ENCODE data around the gene CDH11. TPM values are rescaled to one million over a fixed set of nuclear protein-coding genes. Genes with fewer than 3 reads are reported as not detected.

CDH11 gene
- total RNA-seq, 8 experiments from 2014 or later: 14.9 to 567 (median 49.1) TPM

DNA sequence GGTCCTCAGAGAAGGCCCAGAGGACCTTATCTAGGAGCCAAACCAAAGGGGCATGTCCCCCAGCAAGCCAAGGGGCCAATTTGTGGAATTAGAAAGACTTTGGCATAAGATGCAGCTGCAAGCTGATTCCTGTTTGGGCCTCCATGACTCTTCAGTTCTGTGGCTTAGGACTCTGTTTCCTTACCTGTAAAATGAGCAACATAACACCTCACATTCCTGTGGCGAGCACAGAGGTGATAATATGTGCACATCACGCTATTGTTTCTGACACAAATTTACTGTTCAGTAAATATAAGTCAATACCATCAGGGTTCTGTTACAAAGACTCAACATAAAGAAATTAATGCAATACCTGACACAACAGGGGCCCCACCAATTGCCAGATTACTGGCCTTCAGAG is 57.7 kb downstream of the CDH11 start:
- Histone ChIP-seq H3K27ac (no peak overlapping the region), H3K4me3 (no peak overlapping the region), H3K4me1 (replicated peaks in 1 of 2) (peaks cover 24 to 51% of the 10 kb centered on the region in 2 donors)
- 100% methylated on average over 2 of the region's 2 CpGs; no CpG with 5 or more reads in 6 of the 10 experiments for WGBS, 10 experiments
- in situ Hi-C loops (cut with MboI; ENCODE audit: low pct_unique_long_range_greater_than_20kb in 2 of 9, low sequenced_read_pairs in 9 of 9, unreplicated experiment in 9 of 9): no loop called here
- ATAC-seq (replicated peaks in 6 of 8): no peak

- 33 to 94% (median 74%) methylated on average over 1 to 6 of the region's 8 CpGs; no CpG with 5 or more reads in 1 of the 10 experiments for WGBS, 10 experiments
- ATAC-seq (replicated peaks in 6 of 8): peak in 2 of 8 experiments; percentile 15 to 20
- H3K27ac ChIP-seq: no peak overlapping the region
- H3K4me1 ChIP-seq (replicated peaks in 1 of 2): peaks cover 23 to 44% of the 10 kb centered on the region in 2 donors
- H3K4me3 ChIP-seq: no peak overlapping the region
- in situ Hi-C loops (cut with MboI; ENCODE audit: low pct_unique_long_range_greater_than_20kb in 2 of 9, low sequenced_read_pairs in 9 of 9, unreplicated experiment in 9 of 9): no loop called here
These were observed 58.9 kb downstream of the CDH11 start for GRCh38 chr16:65062736-65063583.

- H3K4me1 ChIP-seq (replicated peaks in 1 of 2): peaks cover 23 to 44% of the 10 kb centered on the region in 2 donors
- no peak overlapping the region for H3K4me3 ChIP-seq
- 32 to 89% (median 71%) methylated on average over 1 to 5 of the region's 5 CpGs for WGBS, 10 experiments
- ATAC-seq (replicated peaks in 6 of 8): peak in 3 of 8 experiments; percentile 58 to 79 (median 75)
- in situ Hi-C loops (cut with MboI; ENCODE audit: low pct_unique_long_range_greater_than_20kb in 2 of 9, low sequenced_read_pairs in 9 of 9, unreplicated experiment in 9 of 9): no loop called here
- no peak overlapping the region for H3K27ac ChIP-seq
These were observed 59.8 kb downstream of the CDH11 start for GRCh38 chr16:65061935-65062518.

- WGBS, 10 experiments: 49 to 100% (median 86%) methylated on average over 2 to 3 of the region's 3 CpGs; no CpG with 5 or more reads in 1 of the 10 experiments
- no peak overlapping the region for H3K4me3 ChIP-seq
- H3K4me1 ChIP-seq (replicated peaks in 1 of 2): peaks cover 23 to 44% of the 10 kb centered on the region in 2 donors
- in situ Hi-C loops (cut with MboI; ENCODE audit: low pct_unique_long_range_greater_than_20kb in 2 of 9, low sequenced_read_pairs in 9 of 9, unreplicated experiment in 9 of 9): no loop called here
- ATAC-seq (replicated peaks in 6 of 8): no peak
- H3K27ac ChIP-seq: no peak overlapping the region
These were observed 60.6 kb downstream of the CDH11 start for GRCh38 chr16:65061263-65061662.

GRCh38 chr16:65059406-65059980 is 62.4 kb downstream of the CDH11 start:
- WGBS, 10 experiments: 0 to 98% (median 7%) methylated on average over 1 to 12 of the region's 15 CpGs; no CpG with 5 or more reads in 2 of the 10 experiments
- H3K4me3 ChIP-seq: no peak overlapping the region

GRCh38 chr16:65057184-65057583 is 64.7 kb downstream of the CDH11 start:
- in situ Hi-C loops (cut with MboI; ENCODE audit: low pct_unique_long_range_greater_than_20kb in 2 of 9, low sequenced_read_pairs in 9 of 9, unreplicated experiment in 9 of 9): no loop called here
- 83 to 100% (median 100%) methylated on average over 1 to 2 of the region's 3 CpGs; no CpG with 5 or more reads in 1 of the 10 experiments for WGBS, 10 experiments
- H3K4me1 ChIP-seq (replicated peaks in 1 of 2): peaks cover 25 to 41% of the 10 kb centered on the region in 2 donors
- ATAC-seq (replicated peaks in 6 of 8): no peak
- H3K27ac ChIP-seq: no peak overlapping the region
- no peak overlapping the region for H3K4me3 ChIP-seq

More at GRCh38 chr16:65059406-65059980, 62.4 kb downstream of the CDH11 start:
- ATAC-seq (replicated peaks in 6 of 8): peak in 5 of 8 experiments; percentile 97
- H3K27ac ChIP-seq: peak overlapping the region in 1 of 2 donors; percentile 19
- in situ Hi-C loops (cut with MboI; ENCODE audit: low pct_unique_long_range_greater_than_20kb in 2 of 9, low sequenced_read_pairs in 9 of 9, unreplicated experiment in 9 of 9): no loop called here
- peaks cover 26 to 52% of the 10 kb centered on the region in 2 donors for H3K4me1 ChIP-seq (replicated peaks in 1 of 2)

DNA sequence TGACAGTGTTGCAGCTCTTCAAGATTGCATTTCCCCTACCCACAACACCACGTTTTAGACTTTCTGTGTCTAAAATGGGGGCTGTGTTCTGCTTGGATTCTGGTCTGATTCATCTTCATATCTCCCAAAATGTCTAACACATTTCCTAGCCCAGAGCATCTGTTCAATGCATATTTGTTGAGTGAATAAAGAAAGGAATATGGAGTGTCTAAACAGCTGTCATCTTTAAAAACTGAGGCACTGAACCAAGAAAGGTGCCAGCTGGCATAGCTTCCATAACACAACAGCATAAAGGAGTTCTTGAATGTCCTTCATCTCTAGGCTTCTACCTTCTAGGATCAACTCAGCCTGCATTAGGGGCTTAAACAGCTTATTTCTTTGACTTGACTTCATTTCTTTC is 67.4 kb downstream of the CDH11 start:
- 13 to 86% (median 25%) methylated on average over 1 of the region's 1 CpG; no CpG with 5 or more reads in 5 of the 10 experiments for WGBS, 10 experiments
- no peak overlapping the region for H3K27ac ChIP-seq
- H3K4me3 ChIP-seq: no peak overlapping the region
- H3K4me1 ChIP-seq (replicated peaks in 1 of 2): peaks cover 6 to 20% of the 10 kb centered on the region in 2 donors
- in situ Hi-C loops (cut with MboI; ENCODE audit: low pct_unique_long_range_greater_than_20kb in 2 of 9, low sequenced_read_pairs in 9 of 9, unreplicated experiment in 9 of 9): no loop called here
- ATAC-seq (replicated peaks in 6 of 8): no peak

DNA sequence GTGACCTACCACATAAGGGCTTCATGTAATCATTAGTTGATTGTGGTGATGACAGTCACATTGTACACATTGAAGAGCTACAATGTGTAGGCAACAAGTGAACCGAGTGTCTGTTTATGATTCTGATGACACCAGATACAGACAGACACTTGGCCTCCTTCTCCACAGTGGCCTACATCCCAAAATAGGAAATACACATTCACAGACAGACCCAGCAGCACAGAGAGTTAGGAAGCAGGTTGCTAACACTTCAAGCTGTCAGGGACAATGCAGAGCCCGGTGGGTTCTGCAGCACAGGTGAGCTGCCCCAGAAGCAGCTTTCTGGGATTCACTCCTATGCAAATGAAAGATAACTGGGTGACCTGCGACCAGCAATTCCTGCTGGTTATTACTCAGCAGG is 72.2 kb downstream of the CDH11 start:
- ATAC-seq (replicated peaks in 6 of 8): no peak
- 48 to 100% (median 100%) methylated on average over 1 to 3 of the region's 3 CpGs; no CpG with 5 or more reads in 4 of the 10 experiments for WGBS, 10 experiments
- in situ Hi-C loops (cut with MboI; ENCODE audit: low pct_unique_long_range_greater_than_20kb in 2 of 9, low sequenced_read_pairs in 9 of 9, unreplicated experiment in 9 of 9): no loop called here

GRCh38 chr16:65045961-65046360 is 75.9 kb downstream of the CDH11 start:
- no peak for ATAC-seq (replicated peaks in 6 of 8)
- H3K27ac ChIP-seq: no peak overlapping the region
- in situ Hi-C loops (cut with MboI; ENCODE audit: low pct_unique_long_range_greater_than_20kb in 2 of 9, low sequenced_read_pairs in 9 of 9, unreplicated experiment in 9 of 9): no loop called here

More for the DNA sequence above, 72.2 kb downstream of the CDH11 start:
- no peak overlapping the region for H3K4me3 ChIP-seq
- peaks cover 1 to 3% of the 10 kb centered on the region in 2 donors for H3K4me1 ChIP-seq (replicated peaks in 1 of 2)
- H3K27ac ChIP-seq: no peak overlapping the region

DNA sequence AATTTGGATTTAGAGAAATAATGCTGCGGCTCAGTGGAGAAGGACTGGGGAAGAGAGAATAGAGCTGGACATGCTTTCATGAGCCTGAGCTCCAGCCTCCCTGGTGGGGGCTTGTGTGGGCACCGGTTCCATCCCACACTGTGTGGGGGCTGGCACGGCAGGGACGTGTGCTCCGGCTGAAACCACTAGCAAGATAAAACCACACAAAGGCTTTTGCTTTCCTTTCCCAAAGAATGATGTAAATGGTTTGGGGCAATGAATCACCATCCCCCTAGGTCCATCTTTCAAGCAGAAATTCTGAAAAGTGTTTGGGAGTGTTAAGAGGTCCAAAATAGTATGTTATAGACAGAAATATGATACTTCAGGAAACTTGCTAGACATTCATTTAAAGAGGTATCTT is 77.0 kb downstream of the CDH11 start:
- no peak for ATAC-seq (replicated peaks in 6 of 8)
- Histone ChIP-seq H3K4me3 (no peak overlapping the region), H3K4me1 (replicated peaks in 1 of 2) (peaks cover 5 to 6% of the 10 kb centered on the region in 2 donors), H3K27ac (no peak overlapping the region)
- whole genome bisulfite sequencing, 10 experiments: 7 to 100% (median 81%) methylated on average over 1 to 4 of the region's 5 CpGs; no CpG with 5 or more reads in 5 of the 10 experiments
- in situ Hi-C loops (cut with MboI; ENCODE audit: low pct_unique_long_range_greater_than_20kb in 2 of 9, low sequenced_read_pairs in 9 of 9, unreplicated experiment in 9 of 9): no loop called here

More at GRCh38 chr16:65045961-65046360, 75.9 kb downstream of the CDH11 start:
- Histone ChIP-seq H3K4me1 (replicated peaks in 1 of 2) (peaks cover 5 to 6% of the 10 kb centered on the region in 2 donors), H3K4me3 (no peak overlapping the region)
- 70 to 100% (median 94%) methylated on average over 1 to 5 of the region's 7 CpGs; no CpG with 5 or more reads in 2 of the 10 experiments for WGBS, 10 experiments

DNA sequence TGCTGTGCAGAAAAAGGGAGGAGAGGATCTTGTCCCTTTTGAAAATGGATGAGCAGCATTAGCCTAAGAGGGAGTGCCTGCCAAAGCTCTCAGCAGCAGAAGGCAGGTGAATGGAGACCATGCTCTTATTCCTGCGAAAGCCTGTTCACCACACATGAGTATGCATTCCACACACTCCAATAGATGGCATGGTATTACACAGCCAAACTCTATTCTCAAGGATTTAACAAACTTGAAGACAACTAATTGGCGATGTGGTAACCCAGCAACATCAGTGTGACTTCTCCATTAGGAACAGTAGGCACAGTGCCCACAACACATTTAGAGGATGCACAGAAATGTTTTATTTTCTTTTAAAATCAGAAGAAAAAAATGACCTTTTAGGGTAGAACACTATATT is 77.8 kb downstream of the CDH11 start:
- 86 to 100% (median 100%) methylated on average over 1 to 2 of the region's 2 CpGs; no CpG with 5 or more reads in 5 of the 10 experiments for WGBS, 10 experiments
- Histone ChIP-seq H3K4me1 (replicated peaks in 1 of 2) (peaks cover 5 to 6% of the 10 kb centered on the region in 2 donors), H3K4me3 (no peak overlapping the region), H3K27ac (no peak overlapping the region)
- in situ Hi-C loops (cut with MboI; ENCODE audit: low pct_unique_long_range_greater_than_20kb in 2 of 9, low sequenced_read_pairs in 9 of 9, unreplicated experiment in 9 of 9): no loop called here
- peak in 1 of 8 experiments; percentile 76 for ATAC-seq (replicated peaks in 6 of 8)

DNA sequence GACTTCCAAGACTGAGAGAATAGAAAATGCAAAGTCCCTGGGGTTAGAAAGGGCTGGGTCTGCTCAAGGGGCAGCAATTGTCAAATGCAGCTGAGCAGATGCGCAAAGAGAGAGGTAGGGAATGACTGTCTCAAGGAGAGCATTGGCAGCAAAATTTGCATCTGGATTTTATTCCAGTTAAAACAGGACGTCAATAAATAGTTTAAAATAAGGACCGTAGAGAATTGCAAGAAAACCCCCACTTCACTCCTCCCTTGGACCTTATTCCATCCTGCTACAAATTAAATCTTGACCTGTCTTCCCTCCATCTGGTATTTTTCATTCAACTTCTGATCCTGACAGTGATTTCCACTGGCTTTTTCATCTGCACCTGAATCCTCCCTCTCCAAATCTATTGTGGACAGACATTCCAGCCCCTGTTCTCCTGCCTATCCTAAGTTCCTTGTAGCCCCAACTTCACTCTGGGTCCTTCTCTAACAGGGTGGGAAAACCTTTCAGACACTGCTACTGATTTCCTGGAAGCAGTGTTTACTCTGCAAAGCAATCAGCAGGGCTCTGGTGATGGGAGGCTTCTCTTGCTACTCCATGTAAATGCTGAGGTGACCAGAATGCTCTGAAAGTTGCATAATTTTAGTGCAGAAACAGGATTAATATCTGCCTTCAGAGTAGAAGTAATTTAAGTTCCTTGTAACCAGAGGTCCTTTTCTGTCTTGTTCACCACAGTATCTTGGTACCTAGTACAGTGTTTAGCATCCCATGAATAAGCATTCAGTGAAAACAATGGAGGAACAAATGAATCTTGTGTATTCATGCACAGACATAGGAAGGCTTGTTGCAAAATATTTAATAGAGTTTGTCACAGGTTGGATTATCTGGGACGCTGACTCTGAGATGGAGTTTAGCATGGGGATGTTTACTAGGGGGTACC is 79.2 kb downstream of the CDH11 start:
- in situ Hi-C loops (cut with MboI; ENCODE audit: low pct_unique_long_range_greater_than_20kb in 2 of 9, low sequenced_read_pairs in 9 of 9, unreplicated experiment in 9 of 9): no loop called here
- Histone ChIP-seq H3K4me1 (replicated peaks in 1 of 2) (peaks cover 8 to 13% of the 10 kb centered on the region in 2 donors), H3K4me3 (no peak overlapping the region), H3K27ac (no peak overlapping the region)
- 0 to 100% (median 54%) methylated on average over 2 to 4 of the region's 4 CpGs; no CpG with 5 or more reads in 3 of the 10 experiments for WGBS, 10 experiments
- peak in 4 of 8 experiments; percentile 24 to 62 (median 50) for ATAC-seq (replicated peaks in 6 of 8)

All from motor neuron (in vitro differentiated cells).